H9 (cell line): Measurements from ENCODE around the gene NBPF11. TPM values are rescaled to one million over a fixed set of nuclear protein-coding genes. Genes with fewer than 3 reads are reported as not detected.
"Not testable (repeated sequence)": the region's sequence is repeated elsewhere in the genome, so short reads cannot be mapped to it uniquely, and the experiment has no call there.

Experiments
- DNase-seq: peaks from one replicate; pipeline ENCODE4 v3.0.0-alpha.2; 2017
- H2AFZ ChIP-seq: one replicate; pipeline ENCODE4 v1.6.1; 2013; ENCODE audit warnings: mild to moderate bottlenecking, low read length, control low read depth, moderate library complexity
- H2AK5ac ChIP-seq: 2 replicates; pipeline ENCODE4 v1.6.1; 2013; ENCODE audit warnings: low read length, control low read depth, mixed read lengths; ENCODE audit not compliant: insufficient read length
- H2BK120ac ChIP-seq: one replicate; pipeline ENCODE4 v1.6.1; 2013; ENCODE audit warnings: low read depth, mild to moderate bottlenecking, low read length, control low read depth, inconsistent platforms; ENCODE audit not compliant: poor library complexity, severe bottlenecking
- H2BK12ac ChIP-seq: 2 replicates; pipeline ENCODE4 v1.6.1; 2013; ENCODE audit warnings: low read length, control low read depth, mixed read lengths, low read depth; ENCODE audit not compliant: insufficient read length
- H2BK15ac ChIP-seq: 2 replicates; pipeline ENCODE4 v1.6.1; 2013; ENCODE audit warnings: low read depth, low read length, control low read depth
- H2BK20ac ChIP-seq: one replicate; pipeline ENCODE4 v1.6.1; 2013; ENCODE audit warnings: low read depth, mild to moderate bottlenecking, low read length, control low read depth, inconsistent platforms; ENCODE audit not compliant: poor library complexity, severe bottlenecking
- H2BK5ac ChIP-seq: 2 replicates; pipeline ENCODE4 v1.6.1; 2013; ENCODE audit warnings: low read length, control low read depth, mixed read lengths; ENCODE audit not compliant: insufficient read length
- H3K14ac ChIP-seq: 2 replicates; pipeline ENCODE4 v1.6.1; 2013; ENCODE audit warnings: low read length, control low read depth; ENCODE audit not compliant: insufficient read depth
- H3K18ac ChIP-seq: 2 replicates; pipeline ENCODE4 v1.6.1; 2013; ENCODE audit warnings: low read depth, mild to moderate bottlenecking, mixed read lengths, low read length, control low read depth; ENCODE audit not compliant: insufficient read length
- H3K23ac ChIP-seq: 2 replicates; pipeline ENCODE4 v1.6.1; 2013; ENCODE audit warnings: low read length, control low read depth, mixed read lengths, low read depth; ENCODE audit not compliant: insufficient read length
- H3K23me2 ChIP-seq: 2 replicates; pipeline ENCODE4 v1.6.1; 2013; ENCODE audit warnings: low read depth, mild to moderate bottlenecking, mixed read lengths, low read length, control low read depth; ENCODE audit not compliant: insufficient read length, poor library complexity, severe bottlenecking
- H3K27ac ChIP-seq: 2 replicates; pipeline ENCODE4 v1.5.1; 2013; ENCODE audit warnings: low read length, control low read depth, mixed read lengths, low read depth; ENCODE audit not compliant: insufficient read length
- H3K27me3 ChIP-seq: 2 replicates; pipeline ENCODE4 v1.6.1; 2013; ENCODE audit warnings: low read length, control low read depth, inconsistent platforms; ENCODE audit not compliant: insufficient read depth
- H3K4ac ChIP-seq: 2 replicates; pipeline ENCODE4 v1.6.1; 2013; ENCODE audit warnings: low read depth, mild to moderate bottlenecking, control low read depth, inconsistent platforms, low read length, moderate library complexity
- H3K4me1 ChIP-seq: 2 replicates; pipeline ENCODE4 v1.6.1; 2013; ENCODE audit warnings: low read length, control low read depth, inconsistent platforms; ENCODE audit not compliant: insufficient read depth
- H3K4me2 ChIP-seq: 2 replicates; pipeline ENCODE4 v1.6.1; 2013; ENCODE audit warnings: low read length, control low read depth, mixed read lengths; ENCODE audit not compliant: insufficient read length, insufficient read depth
- H3K56ac ChIP-seq: 2 replicates; pipeline ENCODE4 v1.6.1; 2013; ENCODE audit warnings: low read depth, mild to moderate bottlenecking, mixed read lengths, low read length, control low read depth; ENCODE audit not compliant: insufficient read length
- H3K79me1 ChIP-seq: 2 replicates; pipeline ENCODE4 v1.6.1; 2013; ENCODE audit warnings: low read depth, mild to moderate bottlenecking, moderate library complexity, low read length, control low read depth, inconsistent platforms; ENCODE audit not compliant: insufficient read depth, poor library complexity, severe bottlenecking
- H3K79me2 ChIP-seq: 2 replicates; pipeline ENCODE4 v1.6.1; 2013; ENCODE audit warnings: low read length, control low read depth, inconsistent platforms; ENCODE audit not compliant: insufficient read depth
- H3K9ac ChIP-seq: 2 replicates; pipeline ENCODE4 v1.6.1; 2013; ENCODE audit warnings: low read length, control low read depth, mixed read lengths; ENCODE audit not compliant: insufficient read length; ENCODE audit errors: extremely low read depth
- H3K9me3 ChIP-seq: one replicate; pipeline ENCODE4 v1.6.1; 2013; ENCODE audit warnings: low read depth, low read length, inconsistent platforms; ENCODE audit not compliant: control insufficient read depth
- H3T11ph ChIP-seq: one replicate; pipeline ENCODE4 v1.6.1; 2013; ENCODE audit warnings: mild to moderate bottlenecking, low read length, control low read depth, inconsistent platforms
- H4K20me1 ChIP-seq: one replicate; pipeline ENCODE4 v1.6.1; 2013; ENCODE audit not compliant: control insufficient read depth, insufficient read length, insufficient read depth
- H4K5ac ChIP-seq: 2 replicates; pipeline ENCODE4 v1.6.1; 2013; ENCODE audit warnings: low read depth, mild to moderate bottlenecking, mixed read lengths, low read length, control low read depth; ENCODE audit not compliant: insufficient read length
- H4K8ac ChIP-seq: replicated peaks from 2 replicates; pipeline ENCODE4 v1.6.1; 2013; ENCODE audit warnings: low read length, control low read depth, mixed read lengths, low read depth; ENCODE audit not compliant: insufficient read length
- H4K91ac ChIP-seq: 2 replicates; pipeline ENCODE4 v1.6.1; 2013; ENCODE audit warnings: low read depth, mild to moderate bottlenecking, moderate library complexity, mixed read lengths, low read length, control low read depth; ENCODE audit not compliant: insufficient read length
- H3K27ac Mint-ChIP-seq, 3 experiments: 2 replicates in 2 of 3; 3 replicates in 1 of 3; pipeline ENCODE4 v1.8.0; 2020 to 2021; ENCODE audit warnings: mixed read lengths in 3 of 3, mild to moderate bottlenecking in 1 of 3, moderate library complexity in 1 of 3
- H3K27me3 Mint-ChIP-seq: 2 replicates; pipeline ENCODE4 v1.8.0; 2021; ENCODE audit warnings: low read depth, mild to moderate bottlenecking, moderate library complexity, mixed read lengths
- H3K36me3 Mint-ChIP-seq, 3 experiments: 2 replicates in 2 of 3; 3 replicates in 1 of 3; pipeline ENCODE4 v1.8.0; 2020 to 2021; ENCODE audit warnings: low read depth in 3 of 3, mixed read lengths in 3 of 3; ENCODE audit not compliant: insufficient read depth in 1 of 3
- H3K4me1 Mint-ChIP-seq, 2 experiments: 2 replicates each; pipeline ENCODE4 v1.8.0; 2020; ENCODE audit warnings: mixed read lengths in 2 of 2
- H3K4me3 Mint-ChIP-seq, 2 experiments: 2 replicates in 1 of 2; 3 replicates in 1 of 2; pipeline ENCODE4 v1.8.0; 2020 to 2021; ENCODE audit warnings: mild to moderate bottlenecking in 2 of 2, mixed read lengths in 2 of 2, moderate library complexity in 1 of 2
- H3K9me3 Mint-ChIP-seq, 2 experiments: 2 replicates in 1 of 2; 3 replicates in 1 of 2; pipeline ENCODE4 v1.8.0; 2020; ENCODE audit warnings: mild to moderate bottlenecking in 2 of 2, mixed read lengths in 2 of 2, moderate library complexity in 1 of 2
- WGBS: extraction: QIAGEN DNeasy Blood & Tissue Kit; methylation state at CpG from one replicate; pipeline ENCODE4 v1.1.7; 2013; ENCODE audit warnings: missing lambda C conversion rate, low lambda C conversion rate, mixed read lengths; ENCODE audit not compliant: insufficient read length; ENCODE audit errors: extremely low coverage; 5-methylcytosine and 5-hydroxymethylcytosine counted together
- total RNA-seq: library from RNA; stranded (reverse); gene quantifications from 2 replicates; pipeline ENCODE4 v1.2.1, GENCODE V29; 2021

The NBPF11 gene
- total RNA-seq, 1 experiment from 2014 or later = 9.2 TPM

- H3K4me2 ChIP-seq, H3K27ac Mint-ChIP-seq, H3K4me1 ChIP-seq, H3K9ac ChIP-seq, H3K27ac ChIP-seq, H3K56ac ChIP-seq, H3K79me2 ChIP-seq, H4K91ac ChIP-seq, H2AK5ac ChIP-seq, H3K4me1 Mint-ChIP-seq, H3K18ac ChIP-seq, H4K8ac ChIP-seq, H3K4ac ChIP-seq, H2BK15ac ChIP-seq, H3K27me3 ChIP-seq, H2BK12ac ChIP-seq, H3K9me3 ChIP-seq, DNase-seq, H4K20me1 ChIP-seq, H3K27me3 Mint-ChIP-seq, H3K14ac ChIP-seq, H3K23ac ChIP-seq, H2AFZ ChIP-seq, H4K5ac ChIP-seq, H2BK5ac ChIP-seq, H3K36me3 Mint-ChIP-seq, H3T11ph ChIP-seq, H3K23me2 ChIP-seq, H3K9me3 Mint-ChIP-seq, H3K4me3 Mint-ChIP-seq, H2BK20ac ChIP-seq, H3K79me1 ChIP-seq, H2BK120ac ChIP-seq: not testable (repeated sequence)
- no CpG with 5 or more reads among the region's 1 CpG for WGBS
These were observed 44.9 kb upstream of the NBPF11 start for GRCh38 chr1:148196949-148197348.

GRCh38 chr1:148195115-148195514 lies 43.0 kb upstream of the NBPF11 start:
- H3K79me2 ChIP-seq, H3K27me3 Mint-ChIP-seq, H3K27ac ChIP-seq, H3K4me1 ChIP-seq, H2BK120ac ChIP-seq, H3K56ac ChIP-seq, H3K4me1 Mint-ChIP-seq, H3K27me3 ChIP-seq, H3K23ac ChIP-seq, H3K36me3 Mint-ChIP-seq, H4K5ac ChIP-seq, H3K18ac ChIP-seq, H2BK15ac ChIP-seq, H2AK5ac ChIP-seq, H2BK12ac ChIP-seq, H3K79me1 ChIP-seq, H3K4me3 Mint-ChIP-seq, H3K23me2 ChIP-seq, H3K4me2 ChIP-seq, H4K20me1 ChIP-seq, H3K9ac ChIP-seq, H2AFZ ChIP-seq, H3K4ac ChIP-seq, H4K8ac ChIP-seq, H2BK20ac ChIP-seq, H3K14ac ChIP-seq, H4K91ac ChIP-seq, H3T11ph ChIP-seq, H3K9me3 Mint-ChIP-seq, H3K27ac Mint-ChIP-seq, DNase-seq, H3K9me3 ChIP-seq, H2BK5ac ChIP-seq: not testable (repeated sequence)
- no CpG with 5 or more reads among the region's 2 CpGs for WGBS

- H3K36me3 Mint-ChIP-seq = not testable (repeated sequence)
These were observed 36.7 kb upstream of the NBPF11 start for GRCh38 chr1:148188768-148189167.

More at GRCh38 chr1:148188768-148189167, 36.7 kb upstream of the NBPF11 start:
- H2AK5ac ChIP-seq, H3K18ac ChIP-seq, H2BK120ac ChIP-seq, H3K79me2 ChIP-seq, H2AFZ ChIP-seq, H3K4me3 Mint-ChIP-seq, H4K20me1 ChIP-seq, H3K27me3 ChIP-seq, H3K9me3 ChIP-seq, H4K5ac ChIP-seq, H4K91ac ChIP-seq, H4K8ac ChIP-seq, DNase-seq, H3K23ac ChIP-seq, H3K4me2 ChIP-seq, H3K27me3 Mint-ChIP-seq, H3K4me1 Mint-ChIP-seq, H2BK12ac ChIP-seq, H3K9ac ChIP-seq, H3T11ph ChIP-seq, H2BK20ac ChIP-seq, H2BK5ac ChIP-seq, H3K4me1 ChIP-seq, H3K79me1 ChIP-seq, H3K23me2 ChIP-seq, H3K4ac ChIP-seq, H3K27ac Mint-ChIP-seq, H3K56ac ChIP-seq, H2BK15ac ChIP-seq, H3K9me3 Mint-ChIP-seq, H3K27ac ChIP-seq, H3K14ac ChIP-seq: not testable (repeated sequence)
